Measurements from ENCODE around the gene SIGLEC14.
"Not testable (repeated sequence)": the region's sequence is repeated elsewhere in the genome, so short reads cannot be mapped to it uniquely, and the experiment has no call there.

SIGLEC14 gene, protein sequence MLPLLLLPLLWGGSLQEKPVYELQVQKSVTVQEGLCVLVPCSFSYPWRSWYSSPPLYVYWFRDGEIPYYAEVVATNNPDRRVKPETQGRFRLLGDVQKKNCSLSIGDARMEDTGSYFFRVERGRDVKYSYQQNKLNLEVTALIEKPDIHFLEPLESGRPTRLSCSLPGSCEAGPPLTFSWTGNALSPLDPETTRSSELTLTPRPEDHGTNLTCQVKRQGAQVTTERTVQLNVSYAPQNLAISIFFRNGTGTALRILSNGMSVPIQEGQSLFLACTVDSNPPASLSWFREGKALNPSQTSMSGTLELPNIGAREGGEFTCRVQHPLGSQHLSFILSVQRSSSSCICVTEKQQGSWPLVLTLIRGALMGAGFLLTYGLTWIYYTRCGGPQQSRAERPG

GRCh38 chr19:51646730-51647129 lies at the start of gene SIGLEC14:
Gene SIGLEC14, minus strand, starts transcription at chr19:51646825. Its CDS starts 66 bp downstream, at chr19:51646759.
- DNase-seq: not testable (repeated sequence)

DNA sequence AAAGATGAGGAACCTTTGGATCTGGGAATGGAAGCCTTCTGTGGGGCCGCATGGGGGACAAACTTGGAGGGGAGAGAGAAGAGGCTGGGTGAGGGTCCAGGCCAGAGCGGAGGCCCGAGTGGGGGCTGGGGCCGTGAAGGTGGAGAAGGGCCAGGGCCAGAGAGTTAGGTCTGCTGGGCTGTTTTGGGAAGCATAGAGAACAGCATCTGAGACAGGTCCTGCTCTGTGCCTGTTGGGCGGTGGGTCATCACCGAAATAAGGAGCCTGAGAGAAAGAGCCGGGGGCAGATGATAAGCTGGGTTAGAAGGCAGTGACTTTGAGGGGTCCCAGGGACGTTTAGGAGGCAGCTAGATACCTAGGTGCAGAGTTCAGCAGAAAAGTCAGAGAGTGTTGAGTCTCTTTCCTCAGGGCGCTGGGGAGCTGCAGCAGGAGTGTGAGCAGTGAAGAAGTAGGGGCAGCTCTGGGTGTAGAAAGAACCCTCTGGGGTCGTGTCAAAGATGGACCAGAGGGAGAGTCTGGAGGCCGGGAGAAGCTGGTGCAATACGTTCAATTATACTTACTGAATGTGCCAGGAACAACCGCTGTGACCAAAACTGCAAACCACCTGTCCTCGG lies 49.2 kb upstream of the SIGLEC14 start:
- DNase-seq: no peak

DNA sequence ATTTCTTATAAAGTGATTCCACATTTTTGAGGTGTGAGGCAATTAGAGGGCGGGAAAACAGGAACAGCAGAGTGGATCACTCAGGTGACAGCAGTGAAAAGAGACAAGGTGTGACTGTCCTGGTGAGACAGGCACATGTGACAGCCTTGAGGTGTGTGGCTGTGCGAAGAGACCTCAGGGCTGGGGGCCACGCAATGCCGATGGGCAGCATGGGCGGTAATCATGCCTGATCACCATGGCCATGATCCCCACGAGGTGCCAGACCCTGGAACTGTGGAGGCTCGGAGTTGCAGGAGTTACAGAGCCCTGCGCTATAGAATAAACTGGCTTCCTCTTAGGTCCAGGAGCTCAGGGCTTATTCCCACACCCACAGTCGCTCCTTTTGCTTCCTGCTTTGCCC lies 48.5 kb upstream of the SIGLEC14 start:
- DNase-seq: no peak

GRCh38 chr19:51694318-51695085 lies 47.9 kb upstream of the SIGLEC14 start:
- DNase-seq: no peak

GRCh38 chr19:51693819-51694218 lies 47.2 kb upstream of the SIGLEC14 start:
- no peak for DNase-seq

DNA sequence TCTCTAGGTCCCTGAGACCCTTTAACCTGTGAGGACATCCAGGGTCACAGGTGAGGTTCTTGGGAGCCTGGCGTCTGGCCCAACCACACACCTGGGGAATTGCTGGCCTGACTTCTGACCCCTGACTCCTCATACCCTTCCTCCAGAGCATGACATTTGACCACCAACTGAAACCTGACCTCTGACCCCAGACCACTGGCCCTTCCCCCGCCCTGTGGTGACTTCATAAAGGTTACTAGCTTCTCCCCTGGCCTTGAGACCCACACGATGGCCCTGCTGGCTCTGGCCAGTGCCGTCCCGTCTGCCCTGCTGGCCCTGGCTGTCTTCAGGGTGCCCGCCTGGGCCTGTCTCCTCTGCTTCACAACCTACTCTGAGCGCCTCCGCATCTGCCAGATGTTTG lies 46.6 kb upstream of the SIGLEC14 start, which contains the start of gene SPACA6:
Gene SPACA6, plus strand, starts transcription at position 71 of the 400 bp plus-strand sequence. Its CDS starts 197 bp downstream, at position 268.
- no peak for DNase-seq

DNA sequence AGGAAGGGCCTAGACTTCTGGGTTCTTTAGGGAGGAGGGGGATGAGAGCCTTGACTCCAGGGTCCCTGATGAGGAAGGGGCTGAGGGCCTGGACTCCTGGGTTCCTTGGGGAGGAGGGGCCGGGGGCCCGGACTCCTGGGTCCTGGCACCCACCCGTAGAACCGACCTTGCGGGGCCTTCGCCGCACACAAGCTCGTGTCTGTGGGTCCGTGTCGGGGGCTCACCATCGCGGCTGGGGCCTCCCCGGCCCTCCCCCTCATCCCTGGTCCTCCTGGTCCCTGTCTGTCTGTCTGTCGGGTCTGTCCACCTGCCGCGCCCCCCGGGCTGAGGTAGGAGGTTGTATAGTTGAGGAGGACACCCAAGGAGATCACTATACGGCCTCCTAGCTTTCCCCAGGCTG lies 45.8 kb upstream of the SIGLEC14 start:
- DNase-seq: no peak

DNA sequence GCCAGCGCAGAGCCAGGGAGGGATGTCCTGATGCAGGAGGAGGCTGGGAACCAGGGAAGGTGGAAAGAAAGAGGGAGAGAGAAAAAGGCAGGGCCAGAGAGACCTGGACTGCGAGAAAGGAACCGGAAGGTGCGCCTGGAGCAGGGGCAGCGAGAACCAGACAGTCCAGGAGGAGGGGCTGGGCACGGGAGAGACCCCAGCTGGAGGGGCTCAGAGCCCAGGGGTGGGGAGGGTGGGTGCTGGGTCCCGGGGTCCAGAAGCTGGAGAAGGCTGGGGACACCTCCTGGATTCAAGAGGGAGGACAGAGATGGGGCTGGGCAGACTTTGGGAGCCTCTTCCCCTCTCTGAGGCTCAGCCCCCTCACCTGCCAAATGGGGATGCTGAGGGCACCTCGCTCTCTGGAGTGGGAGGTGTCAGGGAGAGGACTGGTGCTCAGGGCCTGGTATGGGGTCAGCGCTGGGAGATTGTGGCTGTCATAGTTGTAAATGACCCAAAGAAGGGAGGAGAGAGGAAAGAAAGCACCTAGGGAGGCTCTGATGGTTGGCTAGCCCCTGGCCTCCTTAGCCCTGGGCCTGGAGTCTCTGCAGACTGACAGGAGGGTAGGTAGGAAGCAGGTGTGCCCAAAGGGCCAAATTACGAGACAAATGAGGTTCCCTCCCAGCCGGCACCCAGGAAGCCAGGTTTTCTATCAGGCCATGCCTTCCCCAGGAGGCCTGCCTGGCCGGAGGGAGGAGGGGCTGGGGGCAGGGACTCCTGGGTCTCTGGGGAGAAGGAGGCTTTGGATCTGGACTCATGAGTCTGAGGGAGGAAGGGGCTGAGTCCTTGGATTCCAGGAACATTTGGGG lies 45.2 kb upstream of the SIGLEC14 start:
- no peak for DNase-seq

DNA sequence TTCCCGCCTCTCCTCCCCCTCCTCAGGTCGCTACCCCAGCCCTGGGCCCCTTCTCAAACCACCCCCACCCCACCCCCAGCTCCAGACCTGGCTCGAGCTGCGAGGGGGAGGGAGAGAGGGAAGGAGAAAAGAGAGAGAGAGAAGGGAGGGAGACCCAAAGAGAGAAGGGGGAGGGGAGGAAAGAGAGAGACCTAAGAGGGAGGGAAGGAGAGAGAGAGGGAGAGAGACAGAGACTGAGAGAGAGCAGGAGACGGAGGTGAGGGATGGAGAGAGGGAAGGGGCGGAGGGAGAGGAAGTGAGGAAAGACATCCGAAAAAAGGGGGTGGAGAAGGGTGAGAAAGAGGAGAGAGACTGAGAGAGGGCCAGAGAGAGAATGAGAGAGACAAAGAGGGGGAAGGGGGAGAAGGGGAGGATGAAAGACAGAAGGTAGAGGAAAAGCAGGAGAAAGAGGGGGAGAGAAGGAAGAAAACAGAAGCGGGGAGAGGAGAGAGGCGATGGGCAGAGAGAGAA lies 44.5 kb upstream of the SIGLEC14 start:
- peak; percentile 40 for DNase-seq

DNA sequence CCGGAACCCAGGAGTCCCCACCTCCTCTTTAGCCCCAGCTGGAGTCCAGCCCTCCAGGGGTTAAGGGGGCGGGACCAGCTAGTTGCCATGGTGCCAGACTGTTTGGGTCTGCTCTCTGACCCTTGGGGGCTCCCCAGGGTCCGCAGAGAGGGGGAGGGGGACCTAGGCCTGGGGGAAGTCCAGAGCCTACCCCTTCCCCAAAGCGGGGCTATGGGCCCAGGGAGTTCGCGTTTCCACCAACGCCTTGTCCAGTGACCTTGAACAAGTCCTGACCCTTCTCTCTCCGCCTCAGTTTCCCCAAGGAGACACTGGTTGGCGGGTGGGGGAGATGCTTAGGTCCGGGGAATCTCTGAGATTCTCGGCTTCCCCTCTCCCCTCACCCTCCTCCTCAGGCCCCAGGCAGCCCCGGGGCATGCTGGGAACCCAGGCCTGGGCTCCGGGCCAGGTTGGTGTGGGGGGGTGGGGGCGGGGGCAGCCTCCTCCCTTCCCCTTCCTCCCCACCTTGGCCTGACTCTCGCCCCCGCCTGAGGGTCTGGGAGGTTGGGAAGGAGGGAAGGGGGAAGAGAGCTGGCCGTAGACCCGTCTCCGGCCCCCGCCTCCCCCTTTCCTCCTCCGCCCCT lies 43.9 kb upstream of the SIGLEC14 start:
- DNase-seq: peak; percentile 61

DNA sequence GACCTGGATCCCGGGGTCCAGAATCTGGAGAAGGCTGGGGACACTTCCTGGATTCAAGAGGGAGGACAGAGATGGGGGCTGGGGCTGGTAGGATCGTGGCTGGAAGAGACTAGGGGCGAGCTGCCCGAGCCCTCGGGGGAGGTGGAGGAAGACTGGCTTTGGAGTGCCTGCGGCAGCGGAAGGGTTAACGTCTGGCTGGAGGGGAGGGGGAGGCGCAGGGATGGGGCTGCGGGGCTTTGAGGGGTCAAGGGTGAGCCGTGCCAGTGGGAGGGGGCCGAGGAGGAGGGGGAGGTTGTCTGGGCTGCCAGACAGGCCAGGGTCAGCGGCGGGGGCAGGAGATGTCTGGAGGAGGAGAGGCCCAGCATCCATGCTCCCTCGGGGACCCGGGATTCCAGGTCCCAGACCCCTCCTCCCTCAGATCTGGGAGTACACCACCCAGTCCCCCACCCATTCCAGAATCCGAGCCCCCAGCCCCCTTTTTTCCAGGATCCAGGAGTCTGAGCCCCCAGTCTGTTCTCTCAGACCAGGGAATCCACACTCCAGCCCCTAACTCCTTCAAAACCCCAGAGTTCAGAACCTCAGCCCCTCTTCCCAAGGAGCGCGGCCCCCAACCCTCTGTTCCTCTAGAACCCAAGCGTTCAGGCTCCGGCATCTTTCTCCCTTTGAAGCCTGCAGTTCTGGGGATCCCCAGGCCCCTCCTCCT lies 43.3 kb upstream of the SIGLEC14 start:
- peak; percentile 20 for DNase-seq

- peak; percentile 94 for DNase-seq
These were observed 42.3 kb upstream of the SIGLEC14 start for GRCh38 chr19:51688671-51689571.

- peak; percentile 65 for DNase-seq
These were observed 41.4 kb upstream of the SIGLEC14 start for GRCh38 chr19:51687791-51688670.

- DNase-seq: no peak
These were observed 39.5 kb upstream of the SIGLEC14 start for GRCh38 chr19:51686171-51686570.

- DNase-seq: no peak
These were observed 34.8 kb upstream of the SIGLEC14 start for GRCh38 chr19:51681286-51681941.

- no peak for DNase-seq
These were observed 33.8 kb upstream of the SIGLEC14 start for GRCh38 chr19:51680474-51680873.

DNA sequence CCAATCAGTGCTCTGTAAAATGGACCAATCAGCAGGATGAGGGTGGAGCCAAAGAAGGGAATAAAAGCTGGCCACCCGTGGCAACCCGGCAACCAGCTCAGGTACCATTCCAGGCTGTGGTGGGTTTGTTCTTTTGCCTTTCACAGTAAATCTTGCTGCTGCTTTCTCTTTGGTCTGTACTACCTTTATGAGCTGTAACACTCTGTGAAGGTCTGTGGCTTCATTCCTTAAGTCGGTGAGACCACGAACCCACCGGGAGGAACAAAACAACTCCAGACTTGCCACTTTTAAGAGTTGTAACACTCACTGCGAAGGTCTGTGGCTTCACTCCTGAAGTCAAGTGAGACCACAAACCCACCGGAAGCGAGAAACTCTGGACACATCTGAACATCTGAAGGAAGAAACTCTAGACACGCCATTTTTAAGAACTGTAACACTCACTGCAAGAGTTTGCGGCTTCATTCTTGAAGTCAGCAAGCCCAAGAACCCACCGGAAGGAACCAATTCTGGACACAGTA lies 30.0 kb upstream of the SIGLEC14 start:
- no peak for DNase-seq

DNA sequence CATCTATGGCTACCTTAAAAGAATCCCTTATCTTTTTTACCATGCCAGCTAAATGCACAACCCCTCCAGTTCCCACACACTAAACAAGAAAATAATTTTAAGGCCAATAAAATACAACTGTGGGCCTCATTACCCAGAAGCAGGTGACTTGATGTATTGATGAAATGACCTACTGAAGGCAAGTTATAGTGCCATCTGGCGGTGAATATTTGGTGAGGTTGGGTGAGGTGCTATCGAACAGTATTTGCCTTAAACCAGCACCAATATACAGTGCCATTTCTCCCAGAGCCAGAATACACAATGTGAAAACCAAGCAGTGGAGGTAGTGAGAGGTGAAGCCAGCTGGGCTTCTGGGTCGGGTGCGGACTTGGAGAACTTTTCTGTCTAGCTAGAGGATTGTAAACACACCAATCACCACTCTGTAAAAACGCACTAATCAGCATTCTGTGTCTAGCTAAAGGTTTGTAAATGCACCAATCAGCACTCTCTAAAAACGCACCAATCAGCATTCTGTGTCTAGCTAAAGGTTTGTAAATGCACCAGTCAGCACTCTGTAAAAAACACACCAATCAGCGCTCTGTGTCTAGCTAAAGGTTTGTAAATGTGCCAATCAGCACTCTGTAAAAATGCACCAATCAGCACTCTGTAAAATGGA lies 29.4 kb upstream of the SIGLEC14 start:
- DNase-seq: not testable (repeated sequence)
